HG03342 (cell line): ENCODE measurements around the gene MALSU1.

Experiments used
- ATAC-seq: cut with Tn5 transposase; IDR thresholded peaks from one replicate; pipeline ENCODE4 v1.9.1; 2021; ENCODE audit warnings: mild to moderate bottlenecking, moderate library complexity; ENCODE audit not compliant: unreplicated experiment

MALSU1 gene

DNA sequence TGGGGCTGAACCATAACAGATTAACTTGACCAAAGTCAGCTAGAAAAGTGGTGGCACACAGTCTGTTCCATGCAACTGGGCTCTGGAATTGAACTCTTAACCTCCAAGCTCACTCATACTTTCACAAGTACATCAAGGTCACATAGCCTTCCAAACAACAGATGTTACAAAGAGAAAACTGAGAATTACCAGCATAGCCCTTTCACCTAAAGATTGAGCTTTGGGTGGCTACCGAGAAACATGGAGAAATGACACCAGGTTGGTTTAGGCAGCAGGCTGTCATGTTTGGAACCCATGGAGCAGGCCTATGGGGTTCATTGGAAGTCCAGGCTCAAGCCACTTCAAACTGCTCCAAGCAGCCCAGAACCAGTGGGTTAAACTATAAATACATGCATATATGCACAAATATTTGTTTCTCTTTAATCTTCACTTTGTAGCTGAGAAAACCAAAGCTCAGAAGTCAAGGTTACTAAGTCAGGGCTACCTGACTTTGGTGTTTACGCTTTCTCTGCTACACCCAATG is 59.1 kb downstream of the MALSU1 start:
- no peak for ATAC-seq
